Measurements from ENCODE around the gene PPEF2. TPM values are rescaled to one million over a fixed set of nuclear protein-coding genes. Genes with fewer than 3 reads are reported as not detected.
"Not testable (repeated sequence)": the region's sequence is repeated elsewhere in the genome, so short reads cannot be mapped to it uniquely, and the experiment has no call there.

The PPEF2 gene
- not detected for total RNA-seq

- DNase-seq = no peak
Observed at GRCh38 chr4:75902352-75902751, at the start of gene PPEF2. TSS of gene PPEF2 (minus strand) at chr4:75902452. CDS start at chr4:75896325, 6,127 bp downstream.

DNA sequence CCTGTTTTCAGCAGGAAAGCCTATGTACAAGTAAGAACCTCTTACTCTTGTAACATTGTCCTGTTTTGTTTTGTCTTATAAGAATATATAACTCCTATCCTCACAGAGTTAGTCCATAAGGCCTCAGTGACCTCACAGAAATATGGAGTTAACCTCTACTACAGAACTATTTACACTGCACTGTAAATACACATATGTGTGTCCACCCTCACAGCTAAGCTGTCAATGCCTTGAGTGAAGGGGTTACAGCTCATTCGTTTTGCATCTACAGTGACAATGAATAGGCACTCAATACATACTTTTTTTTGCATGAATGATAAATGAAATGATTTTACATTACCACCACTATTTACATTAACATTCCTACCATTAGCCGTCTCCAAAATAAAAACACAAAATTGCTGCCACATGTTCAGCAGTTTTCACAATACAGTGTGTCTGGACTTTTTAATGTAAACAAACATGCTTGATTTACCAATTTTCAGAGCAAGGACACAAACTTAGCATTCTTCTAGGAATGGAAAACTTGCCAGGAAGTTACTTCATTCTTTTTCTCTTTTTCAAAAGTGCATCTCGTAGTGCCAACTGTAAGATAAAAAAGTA is 48.1 kb upstream of the PPEF2 start:
- DNase-seq = no peak

- DNase-seq = no peak
Observed at GRCh38 chr4:75948822-75949444, 46.7 kb upstream of the PPEF2 start.

GRCh38 chr4:75940692-75941253 is 38.5 kb upstream of the PPEF2 start, which contains the start of gene NAAA:
TSS of gene NAAA (minus strand) at chr4:75941013. CDS start at chr4:75940949, 64 bp downstream.
- peak; percentile 73 for DNase-seq

DNA sequence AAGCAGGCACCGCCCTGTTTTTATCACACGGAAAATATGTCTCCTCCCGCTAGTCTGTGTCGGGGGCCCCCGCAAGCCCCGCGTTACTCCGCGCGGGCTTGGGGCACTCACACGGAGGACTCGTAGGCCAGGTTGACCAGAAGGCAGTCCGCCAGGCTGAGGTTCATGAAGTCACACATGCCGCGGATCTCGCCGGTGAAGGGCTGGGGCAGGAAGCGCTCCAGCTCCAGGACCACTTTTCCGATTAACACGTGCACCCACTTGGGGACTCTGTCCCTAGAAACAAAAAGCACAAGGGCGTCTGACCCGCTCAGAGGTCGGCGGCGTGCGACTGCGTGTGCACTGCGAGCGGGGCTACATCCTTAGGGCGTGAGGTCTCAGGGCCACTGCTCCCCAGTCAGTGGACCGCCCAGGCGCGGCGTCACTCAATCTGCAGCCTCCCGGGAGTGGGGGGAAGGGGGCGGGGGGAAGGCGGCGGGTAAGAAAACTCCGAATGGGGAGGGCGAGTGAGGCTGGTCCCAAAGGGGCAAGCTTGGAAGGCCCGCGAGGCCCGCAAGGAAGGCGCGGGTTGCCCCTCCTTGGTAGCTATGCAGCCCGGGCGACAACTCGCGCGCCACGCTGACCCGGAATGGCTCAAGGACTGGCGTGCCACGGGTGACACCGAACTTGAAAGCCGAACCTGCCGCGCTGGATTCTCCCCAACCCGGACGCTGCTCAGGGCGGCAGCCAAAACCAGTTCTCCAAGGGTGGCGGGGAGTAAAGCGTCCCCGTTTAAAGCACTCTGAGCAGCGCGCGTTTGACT is 37.8 kb upstream of the PPEF2 start:
- DNase-seq = peak; percentile 67

- no peak for DNase-seq
Observed at GRCh38 chr4:75935628-75936027, 33.4 kb upstream of the PPEF2 start.

DNA sequence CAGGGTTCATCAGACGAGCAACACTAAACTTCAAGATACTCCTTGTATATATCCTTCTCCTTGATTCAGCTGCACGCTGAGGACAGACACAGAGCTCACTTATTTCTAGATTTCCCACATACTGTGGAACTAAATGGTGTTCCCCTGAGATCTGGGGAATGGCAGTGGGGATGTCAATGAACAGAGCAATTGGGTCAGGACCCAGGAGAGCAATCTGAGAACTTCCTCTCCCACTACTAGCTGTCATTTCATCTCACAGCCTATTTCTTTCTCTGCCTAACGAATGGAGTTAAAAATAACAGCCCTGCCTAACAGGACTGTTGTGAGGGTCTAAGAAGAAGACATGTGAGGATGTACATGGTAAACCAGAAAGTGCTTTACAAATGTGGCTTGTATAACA is 27.9 kb upstream of the PPEF2 start:
- no peak for DNase-seq

DNA sequence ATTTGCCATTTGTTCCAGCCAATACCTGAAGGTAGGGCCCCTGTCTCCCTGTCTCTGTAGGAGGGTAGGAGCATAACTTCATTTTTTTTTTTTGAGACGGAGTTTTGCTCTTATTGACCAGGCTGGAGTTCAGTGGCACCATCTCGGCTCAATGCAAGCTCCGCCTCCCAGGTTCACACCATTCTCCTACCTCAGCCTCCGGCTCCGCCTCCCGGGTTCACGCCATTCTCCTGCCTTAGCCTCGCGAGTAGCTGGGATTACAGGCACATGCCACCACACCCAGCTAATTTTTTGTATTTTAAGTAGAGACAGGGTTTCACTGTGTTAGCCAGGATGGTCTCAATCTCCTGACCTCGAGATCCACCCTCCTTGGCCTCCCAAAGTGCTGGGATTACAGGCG is 22.7 kb upstream of the PPEF2 start:
- not testable (repeated sequence) for DNase-seq

DNA sequence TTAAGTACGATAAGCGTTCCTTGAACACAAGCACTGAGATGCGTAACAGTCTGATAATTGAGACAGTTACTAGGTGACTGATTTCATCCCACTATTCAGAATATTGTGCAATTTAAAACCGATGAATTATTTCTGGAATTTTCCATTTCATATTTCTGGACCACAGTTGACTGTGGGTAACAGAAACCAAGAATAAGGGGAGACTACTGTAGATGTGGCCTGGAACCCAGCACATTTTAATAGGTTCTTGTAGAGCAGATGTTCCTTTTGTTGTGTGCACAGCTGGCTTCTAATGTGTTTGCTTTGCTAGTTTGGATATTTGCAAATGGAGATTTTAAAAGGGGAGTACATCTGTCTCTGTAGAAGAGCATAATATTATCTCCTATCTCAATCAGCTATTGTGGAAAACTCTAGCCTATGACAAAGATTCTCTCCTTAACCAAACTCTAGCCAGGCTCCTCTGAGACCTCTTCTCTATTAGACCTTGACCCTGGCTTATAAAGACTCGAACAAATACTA is 22.1 kb upstream of the PPEF2 start:
- DNase-seq = no peak

- no peak for DNase-seq
Observed at GRCh38 chr4:75922588-75922987, 20.3 kb upstream of the PPEF2 start.

GRCh38 chr4:75921910-75922309 is 19.7 kb upstream of the PPEF2 start:
- DNase-seq = no peak

DNA sequence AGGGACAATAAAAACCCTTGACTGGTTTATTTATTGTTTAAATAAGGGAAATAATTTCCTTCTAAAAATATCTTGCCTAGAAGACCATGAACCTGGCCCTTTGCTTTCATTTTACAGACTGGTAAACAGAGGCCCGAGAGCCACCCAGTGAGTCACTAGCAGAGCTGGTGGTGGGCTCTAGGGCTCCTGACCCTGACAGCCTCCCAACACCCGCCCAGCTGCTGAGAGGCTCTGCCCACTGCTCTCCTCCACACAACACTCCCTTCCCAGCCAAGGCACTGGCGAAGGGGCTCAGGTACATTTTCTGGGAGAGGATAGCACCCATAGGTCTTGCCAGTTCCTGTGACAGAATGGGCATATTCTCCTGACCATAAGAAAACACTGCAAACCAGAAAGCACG is 18.1 kb upstream of the PPEF2 start:
- no peak for DNase-seq

DNA sequence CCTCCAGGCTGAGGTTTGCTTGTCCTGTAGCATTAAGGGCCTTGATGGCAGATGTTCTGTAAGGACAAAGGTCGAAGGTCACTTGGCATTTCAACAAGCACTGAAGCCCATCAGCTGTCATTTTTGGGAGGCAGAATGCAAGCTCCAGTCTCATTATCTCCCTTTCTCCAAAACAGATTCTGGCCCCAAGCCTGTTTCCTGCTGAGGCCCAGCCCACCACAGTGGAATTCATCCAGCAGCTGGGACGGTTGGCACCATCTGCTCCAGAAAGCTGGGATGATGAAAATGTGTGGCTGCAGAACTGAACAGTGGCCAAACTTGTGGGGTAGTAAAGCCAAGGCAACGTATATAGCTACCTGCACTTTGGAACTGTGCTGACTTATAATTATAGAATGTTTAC is 17.7 kb upstream of the PPEF2 start:
- DNase-seq = no peak

- DNase-seq = no peak
Observed at GRCh38 chr4:75916091-75916661, 13.9 kb upstream of the PPEF2 start.

DNA sequence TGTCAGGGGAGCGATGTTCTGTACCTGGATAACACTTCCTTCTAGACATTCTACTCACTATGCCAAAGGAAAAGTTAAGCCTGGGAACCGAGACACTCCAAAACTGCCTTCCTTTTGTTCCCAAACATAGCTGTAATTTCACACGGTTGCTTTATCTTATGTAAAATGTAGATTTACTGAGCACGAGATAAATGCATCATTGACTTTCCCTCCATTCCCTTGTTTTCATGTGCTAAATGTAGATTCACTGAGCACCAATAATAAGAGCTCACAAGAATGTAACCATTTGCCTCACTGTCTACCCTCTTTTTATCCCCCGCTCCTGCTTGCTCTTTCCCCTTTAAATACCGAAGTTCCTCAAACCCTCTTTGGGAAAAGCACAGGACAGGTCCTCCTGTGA is 10.7 kb upstream of the PPEF2 start:
- DNase-seq = no peak

GRCh38 chr4:75910831-75911230 is 8.6 kb upstream of the PPEF2 start:
- not testable (repeated sequence) for DNase-seq

DNA sequence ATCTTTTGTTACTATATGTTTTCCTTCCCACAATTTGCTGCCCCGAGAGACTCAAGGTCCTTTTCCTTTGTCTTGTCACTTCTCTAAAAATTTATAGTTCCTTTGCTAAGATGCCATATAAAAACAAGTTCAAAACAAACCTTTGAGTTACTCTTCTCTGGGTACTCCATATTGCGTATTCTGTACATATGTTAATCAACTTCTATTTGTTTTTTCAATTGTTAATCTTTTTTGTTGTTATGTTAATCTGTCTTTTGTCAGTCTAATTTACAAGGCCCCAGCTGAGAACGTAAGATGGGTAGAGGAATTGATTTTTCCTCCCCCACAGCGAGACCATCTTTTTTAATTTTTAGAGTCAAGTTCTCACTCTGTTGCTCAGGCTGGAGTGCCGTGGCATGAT is 7.2 kb upstream of the PPEF2 start:
- no peak for DNase-seq

GRCh38 chr4:75908555-75908954 is 6.3 kb upstream of the PPEF2 start:
- DNase-seq = no peak

DNA sequence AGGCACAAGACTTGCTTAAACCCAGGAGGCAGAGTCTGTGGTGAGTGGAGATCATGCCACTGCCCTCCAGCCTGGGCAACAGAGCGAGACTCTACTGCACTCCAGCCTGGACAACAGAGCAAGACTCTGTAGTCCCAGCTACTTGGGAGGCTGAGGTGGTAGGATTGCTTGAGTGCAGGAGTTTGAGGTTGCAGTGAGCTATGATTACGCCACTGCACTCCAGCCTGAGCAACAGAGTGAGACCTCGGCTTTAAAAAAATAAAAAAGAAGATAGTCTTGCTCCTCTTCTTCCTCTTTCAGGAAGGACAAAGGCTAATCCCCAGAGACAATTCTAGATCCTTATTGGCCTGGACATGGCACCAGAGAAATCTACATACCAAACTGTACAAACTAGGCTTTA is 5.7 kb upstream of the PPEF2 start:
- no peak for DNase-seq

DNA sequence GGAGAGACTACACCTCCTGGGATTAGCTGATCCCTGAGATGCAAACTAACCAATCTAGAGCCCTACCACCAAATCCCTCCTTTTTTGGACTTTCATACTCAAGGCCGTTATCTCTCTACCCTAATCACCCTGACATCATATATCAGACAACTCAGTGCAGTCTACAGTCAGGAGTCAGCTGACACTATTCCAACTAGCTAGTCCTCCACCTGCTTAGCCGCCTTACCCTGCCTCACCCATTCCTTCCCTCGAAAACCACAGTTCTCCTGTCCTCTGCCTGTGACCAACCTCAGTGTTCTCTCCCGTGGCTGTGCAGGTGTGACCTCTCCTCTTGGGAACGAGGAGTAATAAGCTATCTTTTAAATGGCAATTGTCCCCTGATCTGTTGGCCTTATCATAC is 1.8 kb upstream of the PPEF2 start:
- DNase-seq = no peak

DNA sequence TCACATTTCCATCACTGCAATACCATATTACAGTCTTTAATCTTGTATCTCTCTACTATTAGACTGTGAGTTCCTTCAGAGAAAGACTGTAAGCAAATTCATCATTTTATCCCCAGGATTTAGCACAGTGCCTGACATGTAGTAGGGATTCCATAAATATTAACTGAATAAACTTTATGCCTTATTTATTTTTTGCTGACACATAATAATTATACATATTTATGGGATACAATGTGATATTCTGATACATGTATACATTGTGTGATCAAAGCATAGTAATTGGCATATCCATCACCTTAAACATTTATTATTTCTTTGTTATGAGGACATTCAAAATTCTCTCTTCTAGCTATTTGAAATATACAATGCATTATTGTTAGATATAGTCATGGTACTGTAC is 3.7 kb downstream of the PPEF2 start:
- no peak for DNase-seq

DNA sequence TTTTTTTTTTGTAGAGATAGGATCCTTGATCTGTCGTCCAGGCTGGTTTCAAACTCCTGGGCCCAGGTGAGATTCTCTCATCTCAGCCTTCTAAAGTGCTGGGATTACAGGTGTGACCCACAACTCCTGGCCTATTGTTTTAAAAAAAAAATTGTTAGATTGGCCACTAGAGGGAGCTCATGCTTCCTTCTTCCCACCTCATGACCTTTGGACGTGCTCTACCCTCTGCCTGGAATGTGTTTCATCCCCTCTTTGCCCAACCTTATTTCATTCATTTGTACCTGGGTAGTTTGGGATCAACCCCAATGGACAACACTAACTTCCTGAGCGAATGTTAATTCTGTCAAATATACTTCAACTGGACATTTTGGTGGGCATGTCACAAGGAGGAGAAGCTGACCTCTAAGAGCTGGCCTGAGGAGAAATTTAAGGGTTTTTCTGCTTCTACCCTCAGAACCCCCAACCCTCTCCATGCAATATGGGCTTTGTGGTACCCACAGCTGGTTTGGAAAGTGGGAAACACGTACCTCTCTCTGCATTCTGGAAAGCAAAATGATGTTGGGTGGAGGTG is 6.4 kb downstream of the PPEF2 start:
- no peak for DNase-seq

DNA sequence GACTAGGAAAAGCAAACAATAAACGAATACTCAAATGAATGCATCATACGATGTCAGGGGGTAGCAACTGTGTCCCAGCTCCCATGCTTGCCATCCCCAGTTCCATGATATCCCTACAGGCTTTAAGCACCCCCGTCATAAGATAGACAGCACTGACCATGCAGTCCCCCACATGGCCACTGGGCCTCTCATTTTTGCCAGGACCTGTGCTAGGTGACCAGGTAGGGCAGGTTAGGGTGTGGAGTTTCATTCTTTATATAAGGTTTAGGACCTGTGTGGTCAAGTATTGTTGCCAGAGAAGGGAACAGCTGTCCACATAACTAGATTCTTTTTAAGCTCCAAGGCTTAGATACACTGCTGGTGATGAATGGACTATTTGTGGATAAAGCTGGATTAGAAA is 9.7 kb downstream of the PPEF2 start:
- no peak for DNase-seq

Data from effector CD4-positive, alpha-beta T cell (primary cell).